Ovary (tissue), 9 donors: ENCODE measurements around the gene MUC21. TPM values are rescaled to one million over a fixed set of nuclear protein-coding genes. Genes with fewer than 3 reads are reported as not detected.

Experiments
- DNase-seq, 5 donors: peaks; one replicate each; pipeline ENCODE4 v3.0.0-alpha.2; 2019 to 2020
- H3K27ac ChIP-seq, 2 donors: fragments of 200-600 bp; one replicate each; pipeline versions ENCODE4 v1.5.1 to v1.8.0; 2019 to 2022
- H3K27me3 ChIP-seq: fragments of 200-600 bp; one replicate; pipeline ENCODE4 v1.8.0; 2022
- H3K36me3 ChIP-seq: fragments of 200-600 bp; sonication (generic); one replicate; pipeline ENCODE4 v1.5.1; 2019
- H3K4me1 ChIP-seq: one replicate; pipeline ENCODE4 v1.8.1; 2013; ENCODE audit warnings: mild to moderate bottlenecking, moderate library complexity; ENCODE audit not compliant: insufficient read depth
- H3K4me3 ChIP-seq: fragments of 200-600 bp; sonication (generic); one replicate; pipeline ENCODE4 v1.5.1; 2017
- H3K9me3 ChIP-seq, 2 donors: fragments of 200-600 bp in 1 of 2; sonication (generic) in 1 of 2; one replicate each; pipeline versions ENCODE4 v1.5.1 to v1.8.1; 2013 to 2019; ENCODE audit warnings: mild to moderate bottlenecking in 1 of 2, moderate library complexity in 1 of 2
- CTCF ChIP-seq, 3 donors: fragments of 450-650 bp in 2 of 3; fragments of 200-600 bp in 1 of 3; IDR thresholded peaks; one replicate each; pipeline versions ENCODE4 v1.5.1 to v1.8.0; 2016 to 2022; ENCODE audit warnings: antibody characterized with exemption in 3 of 3, mild to moderate bottlenecking in 1 of 3
- EP300 ChIP-seq: sonication (generic); formaldehyde crosslinking; IDR thresholded peaks from one replicate; pipeline ENCODE4 v1.6.1; 2017; ENCODE audit warnings: antibody characterized with exemption
- POLR2A ChIP-seq: fragments of 450-650 bp; IDR thresholded peaks from one replicate; pipeline ENCODE4 v1.6.1; 2017; ENCODE audit warnings: antibody characterized with exemption, mild to moderate bottlenecking, moderate library complexity
- WGBS, 3 donors: extraction: QIAGEN DNeasy Blood & Tissue Kit in 1 of 3; methylation state at CpG; one replicate each; pipeline versions ENCODE4 v1.1.5 to v1.1.7; 2013 to 2017; 5-methylcytosine and 5-hydroxymethylcytosine counted together
- intact Hi-C, 4 donors: fragments of 100-400 bp; cut with DNase I; formaldehyde crosslinking; loops; one replicate each; pipeline versions ENCODE4 v1.11.0 to v1.15.1; 2022 to 2023
- polyA plus RNA-seq, 2 donors: library from polyadenylated mRNA; stranded (reverse); fragments of 200-250 nt in 1 of 2; fragments of 350-450 nt in 1 of 2; fragmentation: Illumina TruSeq in 1 of 2; extraction: RNeasy Lipid Tissue Mini Kit (QIAGEN cat#74804) in 1 of 2; gene quantifications; one replicate each; pipeline ENCODE4 v1.2.3, GENCODE V29; 2013 to 2014
- total RNA-seq, 7 donors: library from RNA; depleted of rRNA in 2 of 7; stranded (reverse); fragments of >200 nt in 2 of 7; fragmentation: NEBNext Ultra II Directional in 3 of 7; extraction: Animal tissue kit (Norgen Biotek cat#: 25700) in 3 of 7; gene quantifications; one replicate each; pipeline versions ENCODE4 v1.1.0 to v1.2.4, GENCODE V29; 2016 to 2023
- donor health status: DM: no; HTN: no; CAD: no; lungs with moderate emphysema.
- donor health status: DM: no; HTN: no; CAD: no.
- donor health status: Bipolar disorder and iron deficiency.
- donor health status: DM: yes; HTN: yes; CAD: no.
- donor health status: DM: no; HTN: no; CAD: no.
- donor health status: DM: yes; HTN: yes; CAD: no.

The MUC21 gene
- total and polyA plus RNA-seq, 9 donors: not detected

GRCh38 chr6:30979141-30979540 is 4.4 kb upstream of the MUC21 start:
- 0 to 6% (median 3%) methylated on average over 1 of the region's 1 CpG for WGBS, 3 donors

GRCh38 chr6:30979690-30980089 is 3.8 kb upstream of the MUC21 start:
- intact Hi-C loops: loop anchor here in 1 of 4 donors (5.0 kb wide), 1 partner anchor 1818 kb away; no protein-coding TSS in a partner anchor
- no peak for DNase-seq
- H3K9me3 ChIP-seq: no peaks in the 10 kb centered on the region
- H3K36me3 ChIP-seq: no peaks in the 10 kb centered on the region
- H3K27ac ChIP-seq: peak overlapping the region in 1 of 2 donors; percentile 7
- H3K27me3 ChIP-seq: no peaks in the 10 kb centered on the region
- TF ChIP-seq EP300 (no peak), CTCF (IDR thresholded peaks at IDR 0.05) (no peak), POLR2A (no peak)
- no peak overlapping the region for H3K4me3 ChIP-seq
- WGBS, 3 donors: 10 to 21% (median 12%) methylated on average over 4 of the region's 4 CpGs
- peaks cover 4% of the 10 kb centered on the region for H3K4me1 ChIP-seq

More at GRCh38 chr6:30979141-30979540, 4.4 kb upstream of the MUC21 start:
- Histone ChIP-seq H3K9me3 (no peaks in the 10 kb centered on the region), H3K27me3 (no peaks in the 10 kb centered on the region), H3K27ac (no peak overlapping the region), H3K36me3 (no peaks in the 10 kb centered on the region), H3K4me3 (no peak overlapping the region), H3K4me1 (peaks cover 4% of the 10 kb centered on the region)
- TF ChIP-seq CTCF (IDR thresholded peaks at IDR 0.05) (no peak), POLR2A (no peak), EP300 (no peak)
- no peak for DNase-seq
- intact Hi-C loops: loop anchor here in 1 of 4 donors (5.0 kb wide), 1 partner anchor 1818 kb away; no protein-coding TSS in a partner anchor

GRCh38 chr6:30981942-30982772 is 1.4 kb upstream of the MUC21 start:
- Histone ChIP-seq H3K27ac (no peak overlapping the region), H3K36me3 (no peaks in the 10 kb centered on the region), H3K4me1 (peaks cover 4% of the 10 kb centered on the region), H3K9me3 (no peaks in the 10 kb centered on the region), H3K4me3 (no peak overlapping the region), H3K27me3 (no peaks in the 10 kb centered on the region)
- TF ChIP-seq EP300: no peak
- TF ChIP-seq POLR2A: no peak
- no peak for TF ChIP-seq CTCF (IDR thresholded peaks at IDR 0.05)
- 12 to 21% (median 19%) methylated on average over 13 of the region's 13 CpGs for WGBS, 3 donors
- intact Hi-C loops: no loop called here
- peak in 4 of 5 donors; percentile 30 to 44 (median 40) for DNase-seq

DNA sequence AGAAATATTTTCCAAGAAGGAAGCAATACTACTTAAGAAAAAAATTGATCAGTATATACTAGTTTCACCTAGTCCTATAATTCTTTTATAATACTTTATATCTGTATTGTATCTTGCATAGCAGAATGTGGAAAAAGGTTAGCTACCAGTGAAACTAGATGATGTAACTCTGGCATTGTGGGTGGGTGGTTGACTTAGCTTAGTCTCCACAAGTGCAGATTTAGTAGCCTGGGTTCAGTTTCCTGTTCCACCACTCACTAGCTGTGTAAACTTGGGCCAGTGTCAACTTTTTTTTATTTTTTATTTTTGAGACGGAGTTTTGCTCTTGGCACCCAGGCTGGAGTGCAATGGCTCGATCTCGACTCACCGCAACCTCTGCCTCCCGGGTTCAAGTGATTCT is 2.0 kb downstream of the MUC21 start:
- H3K9me3 ChIP-seq: no peaks in the 10 kb centered on the region
- TF ChIP-seq EP300 (no peak), POLR2A (no peak), CTCF (IDR thresholded peaks at IDR 0.05) (no peak)
- H3K36me3 ChIP-seq: no peaks in the 10 kb centered on the region
- no peak overlapping the region for H3K27ac ChIP-seq
- DNase-seq: no peak
- H3K4me3 ChIP-seq: no peak overlapping the region
- peaks cover 2% of the 10 kb centered on the region for H3K4me1 ChIP-seq
- 72 to 78% (median 74%) methylated on average over 5 of the region's 5 CpGs for WGBS, 3 donors
- intact Hi-C loops: no loop called here
- no peaks in the 10 kb centered on the region for H3K27me3 ChIP-seq
